Adrenal gland (tissue), 12 donors: ENCODE results near the gene PPP2R2D. TPM values are rescaled to one million over a fixed set of nuclear protein-coding genes. Genes with fewer than 3 reads are reported as not detected.
A peak's percentile ranks its signal among the peaks of the same experiment; 100 is the strongest.

Source experiments
- DNase-seq, 7 donors: peaks; one replicate each; pipeline ENCODE4 v3.0.0-alpha.2; 2019 to 2020
- H3K27ac ChIP-seq, 5 donors: fragments of 200-600 bp; sonication (generic) in 4 of 5; 1 replicate in 3 of 5; 2 replicates in 2 of 5; pipeline versions ENCODE4 v1.5.1 to v1.8.0; 2016 to 2020; ENCODE audit warnings: mild to moderate bottlenecking in 1 of 5
- H3K27me3 ChIP-seq: fragments of 200-600 bp; 2 replicates; pipeline ENCODE4 v1.8.0; 2021
- H3K36me3 ChIP-seq, 2 donors: fragments of 200-600 bp; replicated peaks in 1 of 2; 1 replicate in 1 of 2; 2 replicates in 1 of 2; pipeline versions ENCODE4 v1.5.1 to v1.8.0; 2018 to 2022
- H3K4me1 ChIP-seq, 2 donors: fragments of 200-600 bp; replicated peaks in 1 of 2; 1 replicate in 1 of 2; 2 replicates in 1 of 2; pipeline versions ENCODE4 v1.5.1 to v1.8.0; 2018 to 2021
- H3K4me3 ChIP-seq, 4 donors: fragments of 200-600 bp; sonication (generic) in 3 of 4; one replicate each; pipeline ENCODE4 v1.5.1; 2016 to 2018
- H3K9me3 ChIP-seq, 3 donors: fragments of 200-600 bp; sonication (generic) in 1 of 3; replicated peaks in 1 of 3; 1 replicate in 2 of 3; 2 replicates in 1 of 3; pipeline versions ENCODE4 v1.5.1 to v1.8.0; 2016 to 2021
- POLR2A ChIP-seq, 2 donors: fragments of 450-650 bp; IDR thresholded peaks; one replicate each; pipeline ENCODE4 v1.6.1; 2017; ENCODE audit warnings: antibody characterized with exemption in 2 of 2, mild to moderate bottlenecking in 2 of 2, moderate library complexity in 1 of 2
- WGBS, 4 donors: extraction: QIAGEN DNeasy Blood & Tissue Kit in 2 of 4; methylation state at CpG; one replicate each; pipeline versions ENCODE4 v1.1.5 to v1.1.7; 2013 to 2017; 5-methylcytosine and 5-hydroxymethylcytosine counted together
- intact Hi-C, 2 donors: fragments of 100-400 bp; cut with DNase I; formaldehyde crosslinking; loops; one replicate each; pipeline versions ENCODE4 v1.14.1 to v1.15.0; 2022 to 2023
- polyA plus RNA-seq, 3 donors: library from polyadenylated mRNA; stranded (reverse); fragments of 200-250 nt in 2 of 3; fragments of 350-450 nt in 1 of 3; fragmentation: Illumina TruSeq in 1 of 3; extraction: RNeasy Lipid Tissue Mini Kit (QIAGEN cat#74804) in 1 of 3; gene quantifications; one replicate each; pipeline ENCODE4 v1.2.3, GENCODE V29; 2013 to 2014
- total RNA-seq, 9 donors: library from RNA; depleted of rRNA in 4 of 9; stranded (reverse); fragments of >200 nt in 4 of 9; fragments of 120-200 nt in 1 of 9; fragmentation: NEBNext Ultra II Directional in 1 of 9; extraction: Animal tissue kit (Norgen Biotek cat#: 25700) in 1 of 9; gene quantifications; one replicate each; pipeline versions ENCODE4 v1.1.0 to v1.2.4, GENCODE V29; 2013 to 2023
- TF ChIP-seq, protein P1 (sequence below), 6 experiments: fragments of 450-650 bp in 4 of 6; fragments of 200-600 bp in 2 of 6; sonication (generic) in 1 of 6; IDR thresholded peaks; 1 replicate in 5 of 6; 2 replicates in 1 of 6; pipeline versions ENCODE4 v1.5.1 to v1.8.0; 2016 to 2021; ENCODE audit warnings: antibody characterized with exemption in 6 of 6, mild to moderate bottlenecking in 2 of 6, moderate library complexity in 1 of 6
- donor health status: healthy with polysubstance abuse.
- donor health status: Bipolar disorder and iron deficiency.
- donor health status: DM: yes; HTN: yes; CAD: no.
- donor health status: DM: no; HTN: no; CAD: no.
- donor health status: DM: no; HTN: no; CAD: no.
- donor health status: DM: yes; HTN: yes; CAD: no.

The PPP2R2D gene
- total and polyA plus RNA-seq, 12 donors: 37.8 to 83.2 (median 58.9) TPM

- no peak for DNase-seq
- H3K4me1 ChIP-seq: peaks cover 0 to under 1% of the 10 kb centered on the region in 2 donors
- no peaks in the 10 kb centered on the region for H3K27me3 ChIP-seq
- TF ChIP-seq, protein P1, sequence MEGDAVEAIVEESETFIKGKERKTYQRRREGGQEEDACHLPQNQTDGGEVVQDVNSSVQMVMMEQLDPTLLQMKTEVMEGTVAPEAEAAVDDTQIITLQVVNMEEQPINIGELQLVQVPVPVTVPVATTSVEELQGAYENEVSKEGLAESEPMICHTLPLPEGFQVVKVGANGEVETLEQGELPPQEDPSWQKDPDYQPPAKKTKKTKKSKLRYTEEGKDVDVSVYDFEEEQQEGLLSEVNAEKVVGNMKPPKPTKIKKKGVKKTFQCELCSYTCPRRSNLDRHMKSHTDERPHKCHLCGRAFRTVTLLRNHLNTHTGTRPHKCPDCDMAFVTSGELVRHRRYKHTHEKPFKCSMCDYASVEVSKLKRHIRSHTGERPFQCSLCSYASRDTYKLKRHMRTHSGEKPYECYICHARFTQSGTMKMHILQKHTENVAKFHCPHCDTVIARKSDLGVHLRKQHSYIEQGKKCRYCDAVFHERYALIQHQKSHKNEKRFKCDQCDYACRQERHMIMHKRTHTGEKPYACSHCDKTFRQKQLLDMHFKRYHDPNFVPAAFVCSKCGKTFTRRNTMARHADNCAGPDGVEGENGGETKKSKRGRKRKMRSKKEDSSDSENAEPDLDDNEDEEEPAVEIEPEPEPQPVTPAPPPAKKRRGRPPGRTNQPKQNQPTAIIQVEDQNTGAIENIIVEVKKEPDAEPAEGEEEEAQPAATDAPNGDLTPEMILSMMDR (IDR thresholded peaks at IDR 0.05): no peak
- TF ChIP-seq POLR2A (IDR thresholded peaks at IDR 0.05): no peak
- intact Hi-C loops: loop anchor here in 1 of 2 donors (5.0 kb wide), 1 partner anchor 46 kb away; no protein-coding TSS in a partner anchor
- H3K36me3 ChIP-seq: peaks cover 0 to 32% of the 10 kb centered on the region in 2 donors
- 94 to 98% (median 96%) methylated on average over 8 to 10 of the region's 10 CpGs for WGBS, 4 donors
- no peaks in the 10 kb centered on the region for H3K9me3 ChIP-seq
- no peak overlapping the region for H3K4me3 ChIP-seq
- H3K27ac ChIP-seq: no peak overlapping the region
These were observed 37.9 kb downstream of the PPP2R2D start for GRCh38 chr10:131938681-131939080.

DNA sequence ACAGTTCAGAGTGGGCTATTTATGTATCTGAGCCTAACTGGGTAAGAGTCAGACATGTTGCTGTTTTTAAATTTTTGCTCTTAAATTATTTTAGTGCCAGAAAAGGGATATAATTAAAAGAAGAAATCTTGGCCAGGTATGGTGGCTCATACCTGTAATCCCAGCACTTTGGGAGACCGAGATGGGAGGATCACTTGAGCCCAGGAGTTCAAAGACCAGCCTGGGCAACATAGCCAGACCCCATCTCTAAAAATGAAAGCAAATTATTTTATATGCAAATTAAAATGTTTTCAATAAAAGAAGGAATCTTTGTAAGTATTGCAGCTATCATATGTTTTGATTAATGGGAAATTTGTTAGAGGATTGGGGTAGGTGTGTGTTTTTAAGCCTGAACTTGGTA, 41.6 kb downstream of the PPP2R2D start:
- H3K4me1 ChIP-seq: peaks cover 3 to 13% of the 10 kb centered on the region in 2 donors
- H3K4me3 ChIP-seq: no peak overlapping the region
- H3K36me3 ChIP-seq: peaks cover 0 to 52% of the 10 kb centered on the region in 2 donors
- intact Hi-C loops: loop anchor here (5.0 to 10.0 kb wide), 2 partner anchors 35 to 58 kb away; no protein-coding TSS in a partner anchor
- no peaks in the 10 kb centered on the region for H3K9me3 ChIP-seq
- WGBS, 4 donors: 95 to 100% (median 98%) methylated on average over 1 of the region's 1 CpG
- TF ChIP-seq, protein P1 (IDR thresholded peaks at IDR 0.05): no peak
- TF ChIP-seq POLR2A (IDR thresholded peaks at IDR 0.05): no peak
- no peaks in the 10 kb centered on the region for H3K27me3 ChIP-seq
- no peak for DNase-seq
- H3K27ac ChIP-seq: no peak overlapping the region

- intact Hi-C loops: loop anchor here (5.0 to 10.0 kb wide), 2 partner anchors 36 to 58 kb away; no protein-coding TSS in a partner anchor
- TF ChIP-seq, protein P1 (IDR thresholded peaks at IDR 0.05): peak in 5 of 6 experiments; percentile 50 to 69 (median 62)
- TF ChIP-seq POLR2A (IDR thresholded peaks at IDR 0.05): no peak
- 68 to 72% (median 70%) methylated on average over 8 to 11 of the region's 11 CpGs for WGBS, 4 donors
- DNase-seq: peak in 6 of 7 donors; percentile 59 to 78 (median 71)
- Histone ChIP-seq H3K36me3 (peaks cover 0 to 54% of the 10 kb centered on the region in 2 donors), H3K9me3 (no peaks in the 10 kb centered on the region), H3K4me3 (no peak overlapping the region), H3K27ac (no peak overlapping the region), H3K4me1 (peaks cover 3 to 20% of the 10 kb centered on the region in 2 donors), H3K27me3 (no peaks in the 10 kb centered on the region)
These were observed 42.4 kb downstream of the PPP2R2D start for GRCh38 chr10:131943021-131943814.

GRCh38 chr10:131944412-131944811, 43.6 kb downstream of the PPP2R2D start:
- peak in 1 of 7 donors; percentile 27 for DNase-seq

More at GRCh38 chr10:131944412-131944811, 43.6 kb downstream of the PPP2R2D start:
- 78 to 94% (median 89%) methylated on average over 4 of the region's 4 CpGs for WGBS, 4 donors
- Histone ChIP-seq H3K4me3 (no peak overlapping the region), H3K36me3 (peaks cover 0 to 60% of the 10 kb centered on the region in 2 donors), H3K4me1 (peaks cover 3 to 21% of the 10 kb centered on the region in 2 donors), H3K27ac (no peak overlapping the region), H3K27me3 (no peaks in the 10 kb centered on the region), H3K9me3 (no peaks in the 10 kb centered on the region)
- TF ChIP-seq, protein P1 (IDR thresholded peaks at IDR 0.05): no peak
- no peak for TF ChIP-seq POLR2A (IDR thresholded peaks at IDR 0.05)
- intact Hi-C loops: loop anchor here (5.0 to 10.0 kb wide), 2 partner anchors 37 to 60 kb away; no protein-coding TSS in a partner anchor
